GM12801 (cell line): ENCODE measurements around the gene TTLL11.

Source experiments
- CTCF ChIP-seq: IDR thresholded peaks from one replicate; pipeline ENCODE4 v1.5.1; 2011; ENCODE audit warnings: control low read depth; ENCODE audit not compliant: insufficient read length; ENCODE audit errors: extremely low read depth

TTLL11 gene

GRCh38 chr9:122040561-122041242, 52.4 kb downstream of the TTLL11 start:
- TF ChIP-seq CTCF = no peak

- no peak for TF ChIP-seq CTCF
Measured at GRCh38 chr9:122039234-122039633, 53.9 kb downstream of the TTLL11 start.

- TF ChIP-seq CTCF = no peak
Measured at GRCh38 chr9:122036988-122037387, 56.1 kb downstream of the TTLL11 start.

- TF ChIP-seq CTCF = no peak
Measured at GRCh38 chr9:122036408-122036807, 56.7 kb downstream of the TTLL11 start.

GRCh38 chr9:122033775-122034373, 59.2 kb downstream of the TTLL11 start:
- no peak for TF ChIP-seq CTCF

GRCh38 chr9:122032346-122032745, 60.8 kb downstream of the TTLL11 start:
- no peak for TF ChIP-seq CTCF

GRCh38 chr9:122031776-122032175, 61.3 kb downstream of the TTLL11 start:
- no peak for TF ChIP-seq CTCF

GRCh38 chr9:122031157-122031556, 62.0 kb downstream of the TTLL11 start:
- no peak for TF ChIP-seq CTCF
